Measurements from ENCODE around the gene C2orf68.

DNA sequence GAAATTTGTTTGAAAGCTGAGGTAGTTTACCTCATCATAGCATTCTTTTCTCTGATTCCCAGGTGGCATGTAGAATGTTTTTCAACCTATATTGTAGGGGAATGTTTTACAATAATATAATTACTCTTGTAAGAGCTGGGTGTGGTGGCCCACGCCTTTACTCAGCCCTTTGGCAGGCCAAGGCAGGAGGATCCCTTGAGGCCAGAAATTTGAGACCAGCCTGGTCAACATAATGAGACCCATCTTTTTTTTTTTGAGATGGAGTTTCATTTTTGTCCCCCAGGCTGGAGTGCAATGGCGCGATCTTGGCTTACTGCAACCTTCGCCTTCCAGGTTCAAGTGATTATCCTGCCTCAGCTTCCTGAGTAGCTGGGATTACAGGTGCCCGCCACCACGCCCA, 7.8 kb upstream of the C2orf68 start:
- TF ChIP-seq POLR2A (IDR thresholded peaks at IDR 0.05): no peak
- TF ChIP-seq POLR2AphosphoS5 (IDR thresholded peaks at IDR 0.05): no peak
